NCI-H2029 (cell line): ENCODE measurements around the gene FBRSL1.
"Not testable (repeated sequence)": the region's sequence is repeated elsewhere in the genome, so short reads cannot be mapped to it uniquely, and the experiment has no call there.

ENCODE experiments used
- DNase-seq: peaks from one replicate; lab custom pipeline; 2025; lab: John Stamatoyannopoulos, UW

The FBRSL1 gene

DNA sequence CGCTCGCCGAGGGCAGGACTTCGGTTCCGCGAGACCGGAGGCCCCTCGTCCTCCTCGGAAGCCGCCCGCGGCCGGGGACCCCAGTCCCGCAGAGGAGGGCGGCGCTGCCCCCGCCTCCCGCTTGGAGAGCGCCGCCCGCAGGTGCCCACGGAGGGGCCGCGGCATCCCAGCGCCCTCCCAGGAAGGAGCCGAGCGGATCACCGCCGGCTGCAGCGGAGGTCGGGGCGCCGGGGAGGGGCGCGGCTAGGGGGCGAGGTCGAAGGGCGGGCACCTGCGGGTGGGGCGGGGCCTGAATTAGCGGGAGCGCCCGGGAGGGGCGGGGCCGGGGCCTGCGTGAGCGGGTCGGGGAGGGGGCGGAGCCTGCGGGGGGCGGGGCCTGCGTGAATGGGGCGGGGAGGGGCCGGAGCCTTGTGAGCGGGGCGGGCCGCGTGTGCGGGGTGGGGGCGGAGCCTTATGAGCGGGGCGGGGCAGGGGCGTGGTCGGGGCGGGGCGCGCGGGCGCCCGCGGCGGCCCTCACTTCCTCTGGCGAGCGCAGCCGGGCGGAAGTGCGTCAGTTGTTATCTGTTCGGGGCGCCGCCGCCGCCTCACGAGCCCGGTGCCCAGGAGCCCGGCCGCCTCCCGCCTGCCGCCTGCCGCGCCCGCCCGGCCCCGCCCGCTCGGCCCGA, at the start of gene FBRSL1:
TSS of gene FBRSL1 (plus strand) at position 550 of the 665 bp plus-strand sequence.
- peak; percentile 73 for DNase-seq

DNA sequence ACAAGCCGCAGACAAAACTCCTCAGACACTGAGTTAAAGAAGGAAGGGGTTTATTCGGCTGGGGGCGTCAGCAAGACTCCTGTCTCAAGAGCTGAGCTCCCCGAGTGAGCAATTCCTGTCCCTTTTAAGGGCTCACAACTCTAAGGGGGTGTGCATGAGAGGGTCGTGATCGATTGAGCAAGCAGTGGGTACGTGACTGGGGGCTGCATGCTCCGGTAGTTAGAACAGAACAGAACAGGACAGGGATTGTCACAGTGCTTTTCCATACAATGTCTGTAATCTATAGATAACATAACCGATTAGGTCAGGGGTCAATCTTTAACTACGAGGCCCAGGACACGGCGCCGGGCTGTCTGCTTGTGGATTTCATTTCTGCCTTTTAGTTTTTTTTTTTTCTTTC, 49.5 kb upstream of the FBRSL1 start:
- not testable (repeated sequence) for DNase-seq

DNA sequence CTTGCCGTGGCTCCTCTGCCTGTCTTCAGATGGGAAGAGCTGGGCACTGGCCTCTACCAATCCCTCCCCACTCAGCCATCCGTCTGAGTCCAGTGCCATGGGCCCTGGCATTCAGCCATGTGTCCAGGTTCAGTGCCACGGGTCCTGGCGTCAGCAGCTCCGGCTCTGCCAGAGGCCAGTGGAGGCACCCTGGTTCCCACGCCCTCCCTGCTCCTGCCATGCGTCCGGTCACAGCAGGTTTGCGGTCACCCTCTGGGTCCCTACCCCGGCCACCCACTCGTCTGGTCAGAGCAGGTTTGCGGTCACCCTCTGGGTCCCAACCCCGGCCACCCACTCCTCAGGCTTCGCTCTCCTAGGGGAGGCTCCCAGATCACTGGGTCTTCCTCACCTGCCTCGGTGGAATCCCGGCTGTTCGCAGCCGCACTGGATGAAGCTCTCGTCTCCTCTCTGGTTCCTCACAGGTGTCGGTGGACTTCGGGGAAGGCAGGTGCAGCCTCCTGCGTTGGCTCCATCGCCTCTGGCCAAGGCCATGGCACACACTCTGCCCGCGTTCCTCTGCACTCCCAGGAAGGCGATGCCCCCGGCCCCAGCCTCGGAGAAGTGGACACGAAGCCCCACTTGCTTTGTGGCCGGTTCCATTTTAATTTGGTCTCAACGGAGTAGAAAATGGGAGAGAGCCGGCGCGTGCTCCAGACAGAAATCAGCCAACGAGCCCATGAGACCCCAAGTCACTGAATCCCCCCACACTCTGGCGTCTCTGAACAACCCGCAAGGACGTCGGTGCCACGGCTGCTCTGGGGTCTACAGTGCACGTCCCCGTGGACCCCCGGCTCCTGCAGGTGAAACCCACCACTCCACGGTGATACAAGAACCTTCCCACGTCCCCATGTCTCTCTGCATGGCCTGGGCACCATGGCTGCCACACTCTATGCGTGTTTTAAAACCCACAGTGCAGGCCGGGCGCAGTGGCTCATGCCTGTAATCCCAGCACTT, 47.8 kb upstream of the FBRSL1 start:
- no peak for DNase-seq

DNA sequence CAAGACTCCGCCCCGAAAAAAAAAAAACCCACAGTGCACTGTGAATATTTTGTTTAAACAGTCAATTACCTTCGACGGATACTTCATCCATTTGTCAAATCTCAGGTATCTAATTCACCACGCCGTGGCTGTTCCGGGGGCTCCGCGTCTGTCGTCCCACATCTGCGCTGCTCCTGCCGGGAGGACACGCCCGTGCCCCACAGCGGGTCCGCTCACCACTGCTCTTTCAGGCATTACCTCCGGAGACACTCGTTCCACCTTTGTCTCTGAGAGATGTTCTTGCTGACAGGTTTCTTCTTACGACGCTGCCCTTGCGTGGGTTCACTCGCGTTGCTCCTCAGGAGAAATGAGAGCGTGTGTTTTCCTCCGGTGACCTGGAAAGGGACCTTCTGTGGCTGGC, 46.9 kb upstream of the FBRSL1 start:
- DNase-seq = no peak

DNA sequence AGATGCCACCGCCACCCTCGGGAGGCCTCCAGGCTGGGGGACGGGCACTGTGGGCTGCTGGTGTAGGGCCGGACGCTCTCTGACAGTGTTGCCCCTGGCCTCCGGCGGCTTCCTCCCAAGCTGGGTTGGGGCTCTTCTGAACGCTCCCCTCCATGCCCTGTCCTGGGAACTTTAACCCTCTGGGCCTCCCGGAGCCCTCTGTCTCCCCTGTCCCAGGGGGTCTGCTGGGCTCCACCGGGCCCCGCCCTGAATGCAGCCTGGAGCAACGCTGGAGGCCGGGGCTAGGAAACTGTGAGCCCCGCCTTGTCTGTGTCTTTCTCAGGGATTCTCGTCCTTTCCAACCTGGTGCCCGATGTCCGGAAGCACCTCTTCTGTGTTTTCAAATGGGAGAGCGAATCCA, 45.7 kb upstream of the FBRSL1 start:
- DNase-seq = no peak

DNA sequence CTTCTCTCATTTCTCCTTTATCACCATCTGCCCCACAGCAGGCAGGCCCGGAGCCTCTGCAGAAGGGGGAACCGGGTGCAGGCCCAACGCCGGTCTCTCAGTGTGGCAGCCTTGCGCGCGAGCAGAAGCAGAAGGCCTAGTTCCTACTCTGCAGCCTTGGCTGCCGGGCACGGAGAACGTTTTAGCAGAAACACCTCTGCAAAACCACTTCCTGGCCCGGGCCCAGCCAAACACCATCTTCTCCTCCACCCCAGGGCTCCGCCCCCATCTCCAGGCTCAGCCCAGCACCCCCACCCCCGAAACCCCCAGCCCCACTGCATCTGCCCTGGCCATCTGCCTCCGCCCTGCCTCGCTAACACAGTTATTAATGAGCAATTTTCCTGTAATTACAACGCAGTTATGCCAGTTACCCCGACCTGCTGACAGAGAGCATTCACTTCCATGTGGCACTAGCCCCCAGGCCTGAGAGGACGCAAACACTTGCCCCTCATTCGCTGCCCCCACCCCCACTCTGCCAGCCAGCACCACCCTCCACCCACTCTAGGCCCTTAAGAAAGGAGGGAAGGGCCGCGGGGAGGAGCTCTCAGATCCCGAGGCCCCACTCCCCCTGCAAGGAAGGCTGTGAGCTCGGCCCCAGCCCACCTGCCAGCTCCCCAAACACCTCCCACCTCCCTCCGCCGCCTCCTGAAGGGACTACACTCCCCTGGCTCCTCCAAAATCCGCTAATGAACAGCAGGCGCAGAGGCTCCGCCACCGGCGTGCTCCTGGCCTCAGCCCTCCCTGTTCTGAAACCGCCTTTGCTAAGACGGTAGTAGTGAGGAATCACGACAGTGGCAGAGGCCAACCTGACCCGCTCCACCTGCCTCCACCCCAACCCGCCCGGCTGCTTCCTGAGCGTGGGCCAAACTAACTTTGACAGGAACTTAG, 44.7 kb upstream of the FBRSL1 start:
- no peak for DNase-seq

DNA sequence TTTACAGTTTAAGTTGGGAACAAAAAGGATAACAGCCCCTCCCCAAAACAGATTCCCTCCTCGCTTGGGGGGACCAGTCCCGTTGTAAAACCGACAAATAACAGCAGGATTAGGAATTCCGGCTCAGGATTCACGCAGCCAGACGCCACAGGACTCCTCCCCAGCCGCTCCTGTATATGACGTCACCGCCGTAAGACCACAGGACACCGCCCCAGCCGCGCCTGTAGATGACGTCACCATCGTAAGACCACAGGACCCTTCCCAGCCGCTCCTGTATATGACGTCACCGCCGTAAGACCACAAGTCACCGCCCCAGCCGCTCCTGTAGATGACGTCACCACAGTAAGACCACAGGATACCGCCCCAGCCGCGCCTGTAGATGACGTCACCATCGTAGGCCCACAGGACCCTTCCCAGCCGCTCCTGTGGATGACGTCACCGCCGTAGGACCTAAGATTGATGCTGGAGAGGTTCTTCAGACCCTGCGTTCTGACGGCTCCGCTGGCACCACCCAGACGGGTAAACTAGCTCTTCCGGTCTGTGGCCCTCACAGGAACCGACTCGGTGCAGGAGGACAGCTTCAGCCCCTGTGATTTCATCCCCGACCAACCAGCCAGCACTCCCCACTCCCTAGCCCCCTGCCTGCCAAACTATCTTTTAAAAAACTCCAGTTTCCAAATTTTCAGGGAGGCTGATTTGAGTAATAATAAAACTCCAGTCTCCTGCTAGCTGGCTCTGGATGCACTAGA, 43.9 kb upstream of the FBRSL1 start:
- peak; percentile 96 for DNase-seq

DNA sequence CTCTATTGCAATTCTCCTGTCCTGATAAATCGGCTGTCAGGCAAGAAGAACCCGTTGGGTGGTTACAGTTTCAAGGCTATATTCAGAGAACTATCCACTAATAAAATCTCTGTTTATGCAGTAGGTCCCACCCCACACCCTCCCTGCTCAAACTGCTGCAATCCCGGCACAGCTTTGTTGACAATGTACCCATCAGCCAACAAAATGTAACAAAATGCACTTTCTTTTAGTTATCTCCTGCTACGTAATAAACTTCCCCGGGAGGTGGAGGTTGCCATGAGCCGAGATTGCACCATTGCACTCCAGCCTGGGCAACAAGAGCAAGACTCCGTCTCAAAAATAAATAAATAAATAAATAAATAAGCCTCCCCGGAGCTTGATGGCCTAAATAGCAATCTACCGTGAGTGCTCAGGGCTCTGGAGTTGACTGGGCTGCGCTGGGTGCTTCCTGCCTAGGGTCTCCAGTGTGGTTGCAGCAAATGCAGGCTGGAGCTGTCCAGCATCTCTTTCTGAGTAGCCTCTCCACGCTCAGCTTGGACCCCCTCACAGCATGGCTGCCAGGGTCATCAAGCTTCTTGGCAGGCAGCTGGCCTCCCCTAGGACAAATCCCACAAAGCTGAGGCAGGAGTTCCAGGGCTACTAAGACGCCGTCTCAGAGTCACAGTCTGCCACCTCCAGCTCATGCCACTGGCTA, 43.2 kb upstream of the FBRSL1 start:
- no peak for DNase-seq

DNA sequence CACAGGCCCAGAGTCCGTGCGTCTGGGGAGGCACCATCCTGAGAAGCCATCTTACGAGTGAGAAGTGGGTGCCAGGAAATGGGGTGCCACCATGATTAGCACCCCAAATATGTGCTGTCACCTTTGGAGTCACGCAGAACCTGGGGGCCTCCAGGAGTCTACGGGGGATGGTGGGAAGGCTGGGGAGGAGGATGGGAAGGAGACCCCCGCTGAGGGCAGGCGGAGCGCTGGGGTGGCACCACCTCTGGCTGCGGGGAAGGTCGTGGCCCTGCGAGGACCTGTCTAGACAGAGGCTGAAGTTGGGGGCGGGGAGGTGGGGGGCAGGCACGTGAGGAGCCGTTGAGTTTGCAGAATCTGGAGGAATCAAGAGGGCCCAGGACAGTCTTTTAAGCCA, 42.6 kb upstream of the FBRSL1 start:
- no peak for DNase-seq

DNA sequence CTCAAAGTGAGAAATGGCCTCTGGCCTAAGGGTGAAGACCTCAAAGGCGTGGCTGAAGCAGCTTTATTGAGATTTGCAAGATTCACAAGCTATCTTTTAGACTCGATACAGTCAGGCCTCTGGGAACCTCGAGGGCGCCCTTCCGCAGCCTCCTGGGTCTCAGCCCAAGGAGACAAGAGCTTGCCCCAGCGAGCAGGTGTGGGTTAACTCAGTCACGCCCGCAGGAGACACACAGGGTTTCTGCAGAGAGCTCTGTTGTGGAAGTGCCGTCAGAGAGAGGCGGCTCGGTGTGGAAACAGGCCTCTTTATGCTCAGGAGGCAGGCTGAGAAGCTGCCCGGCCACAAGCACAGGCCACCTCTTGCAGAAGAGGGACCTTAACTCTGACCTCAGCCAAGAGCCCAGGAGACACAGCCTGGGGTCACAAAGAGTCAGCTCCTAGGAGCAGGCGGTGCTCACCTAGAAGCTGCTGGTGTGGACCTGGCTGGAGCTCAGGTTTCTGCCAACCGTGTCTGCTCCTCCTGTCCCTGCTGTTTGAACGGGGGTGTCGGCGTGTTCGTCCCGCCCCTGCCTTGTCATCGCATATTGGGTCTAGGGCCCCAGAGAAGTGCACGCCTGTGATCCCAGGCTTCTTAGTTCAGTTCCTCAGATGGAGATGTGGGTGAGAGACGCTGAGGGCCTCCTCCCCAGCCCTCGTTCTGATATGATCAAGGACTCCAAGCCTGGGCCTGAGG, 42.1 kb upstream of the FBRSL1 start:
- DNase-seq = no peak

DNA sequence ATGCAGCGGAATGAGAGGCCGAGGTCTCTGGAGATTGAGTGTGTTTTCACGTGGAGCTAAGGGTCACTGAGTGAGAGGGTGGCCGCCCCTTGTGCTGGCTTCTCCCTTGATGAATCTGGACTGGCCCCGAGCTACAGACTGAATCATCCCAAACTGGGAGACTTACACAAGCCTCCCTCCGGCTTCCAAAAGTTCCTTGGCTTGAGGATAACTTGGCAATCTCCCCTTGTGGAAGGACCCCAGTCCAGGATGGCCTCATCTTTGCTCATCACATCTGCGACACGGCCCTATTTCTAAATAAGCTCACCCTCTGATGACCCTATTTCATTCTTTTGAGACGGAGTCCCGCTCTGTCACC, 41.5 kb upstream of the FBRSL1 start:
- DNase-seq = no peak

DNA sequence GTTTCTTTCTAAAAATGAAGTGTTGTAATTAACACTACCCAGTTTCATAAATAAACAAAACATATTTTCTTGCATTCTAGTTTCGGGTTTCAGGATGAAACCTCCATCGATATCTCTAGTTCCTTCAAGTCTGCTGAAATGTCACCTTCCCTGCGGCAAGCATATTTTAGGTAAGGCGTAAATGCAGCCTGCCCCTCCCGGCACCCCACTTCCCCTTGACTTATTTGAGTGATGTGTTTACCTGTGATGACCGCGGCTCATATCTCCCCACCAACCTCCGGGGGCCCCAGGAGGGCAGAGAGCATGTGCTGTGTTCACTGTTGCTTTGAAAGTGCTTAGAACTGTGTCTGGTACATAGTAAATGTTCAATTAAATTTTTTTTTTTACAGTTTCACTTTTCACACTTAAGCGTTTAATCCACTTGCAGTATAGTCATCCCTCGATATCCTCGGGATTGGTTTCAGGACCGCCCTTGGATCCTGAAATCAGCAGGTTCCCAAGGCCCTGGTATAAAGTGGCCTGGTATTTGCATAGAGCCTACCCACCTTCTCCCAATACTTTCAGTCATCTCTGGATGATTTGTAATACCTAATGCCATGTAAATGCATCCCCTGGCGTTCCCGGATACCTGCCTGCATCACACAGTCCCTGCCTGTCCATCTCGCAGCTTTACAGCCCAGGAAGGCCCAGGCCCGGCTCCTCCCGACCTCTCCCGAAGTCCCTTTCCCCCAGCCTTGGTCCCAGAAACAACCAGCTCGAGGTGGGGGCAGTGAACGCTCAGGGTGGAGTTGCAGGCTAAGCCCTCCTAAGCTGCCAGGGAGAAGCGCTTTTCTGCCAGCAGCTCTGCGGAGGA, 40.2 kb upstream of the FBRSL1 start:
- no peak for DNase-seq

DNA sequence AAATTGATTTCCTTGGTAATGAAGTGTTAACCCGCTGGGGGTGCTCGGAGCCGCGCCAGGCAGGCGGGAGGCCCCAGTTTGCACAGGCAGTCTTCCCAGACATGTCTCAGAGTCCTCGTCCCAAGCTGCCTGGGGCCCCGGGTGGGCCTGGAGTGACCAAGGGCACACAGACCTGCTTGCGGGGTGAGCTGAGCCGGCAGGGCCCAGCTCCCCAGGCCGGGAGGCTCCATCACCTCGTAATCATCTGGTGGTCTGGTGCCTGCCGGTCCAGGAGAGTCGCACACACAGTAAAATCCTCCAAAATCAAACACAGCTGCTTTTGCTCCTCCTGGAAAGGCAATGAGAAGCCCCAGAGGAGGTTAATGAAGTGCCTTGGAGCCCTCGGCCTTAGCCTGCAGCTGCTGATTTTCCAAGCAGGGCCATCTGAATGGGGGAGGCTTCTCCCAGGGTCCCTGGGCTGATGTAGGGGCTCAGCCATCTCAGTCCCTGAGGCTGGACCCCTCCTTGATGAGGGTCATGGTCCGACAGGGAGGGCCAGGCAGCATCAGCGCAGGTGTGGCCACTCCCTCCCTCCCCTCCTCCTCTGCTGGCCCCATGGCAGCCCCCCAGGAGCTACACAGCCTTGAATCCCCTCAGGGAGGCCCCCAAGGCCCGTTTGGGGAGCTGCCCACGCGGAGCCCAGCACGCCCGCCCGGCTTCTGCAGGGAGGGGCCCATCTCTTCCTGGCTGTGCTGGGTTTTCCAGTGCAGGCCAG, 39.4 kb upstream of the FBRSL1 start:
- DNase-seq = no peak

DNA sequence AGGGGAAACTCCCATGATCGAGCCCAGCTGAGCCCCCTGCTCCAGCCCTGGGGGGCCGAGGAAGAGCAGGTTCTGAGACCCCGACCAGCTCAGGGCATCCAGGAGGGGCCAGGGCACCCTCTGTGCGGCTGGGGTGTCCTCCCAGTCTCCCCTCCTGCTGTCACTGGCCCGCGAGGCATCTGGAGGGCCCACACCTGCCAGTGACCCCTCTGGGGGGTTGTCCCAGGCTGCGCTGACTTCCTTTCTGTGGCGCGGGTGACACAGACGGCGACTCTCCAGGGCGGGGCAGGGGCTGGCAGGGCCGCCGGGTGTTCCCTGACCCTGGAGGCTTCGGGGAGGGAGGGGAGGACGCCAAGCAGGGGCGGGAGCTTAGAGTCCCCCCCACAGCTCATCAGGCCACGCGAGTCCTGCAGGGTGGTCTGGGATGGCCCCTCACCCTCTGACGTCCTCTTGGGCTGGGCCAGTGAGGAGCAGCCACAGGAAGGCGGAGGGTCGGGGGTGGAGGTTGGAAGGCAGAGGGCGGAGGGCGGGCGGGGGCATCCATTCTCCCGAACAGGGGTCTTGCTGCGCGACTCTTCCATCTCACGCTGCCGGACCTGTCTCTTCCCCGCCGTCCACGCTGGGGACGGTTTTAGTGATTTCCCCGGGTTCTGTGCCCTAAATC, 38.6 kb upstream of the FBRSL1 start:
- no peak for DNase-seq

DNA sequence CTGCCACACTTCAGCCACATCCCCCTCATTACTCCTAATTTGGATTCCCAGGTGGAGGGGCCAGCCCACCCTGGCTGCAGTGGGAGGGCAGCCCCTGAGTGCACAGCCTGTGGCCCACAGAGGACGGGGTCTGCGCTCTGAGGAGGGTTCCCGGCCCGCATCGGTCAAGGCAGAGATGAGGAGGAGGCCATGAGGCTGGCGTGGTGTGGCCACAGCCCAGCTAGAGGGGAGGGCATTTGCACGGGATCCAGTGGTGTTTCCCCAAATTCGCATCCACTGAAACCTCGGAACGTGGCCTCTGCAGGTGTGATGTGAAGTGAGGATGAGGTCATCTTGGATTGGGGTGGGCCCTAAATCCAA, 38.1 kb upstream of the FBRSL1 start:
- no peak for DNase-seq

DNA sequence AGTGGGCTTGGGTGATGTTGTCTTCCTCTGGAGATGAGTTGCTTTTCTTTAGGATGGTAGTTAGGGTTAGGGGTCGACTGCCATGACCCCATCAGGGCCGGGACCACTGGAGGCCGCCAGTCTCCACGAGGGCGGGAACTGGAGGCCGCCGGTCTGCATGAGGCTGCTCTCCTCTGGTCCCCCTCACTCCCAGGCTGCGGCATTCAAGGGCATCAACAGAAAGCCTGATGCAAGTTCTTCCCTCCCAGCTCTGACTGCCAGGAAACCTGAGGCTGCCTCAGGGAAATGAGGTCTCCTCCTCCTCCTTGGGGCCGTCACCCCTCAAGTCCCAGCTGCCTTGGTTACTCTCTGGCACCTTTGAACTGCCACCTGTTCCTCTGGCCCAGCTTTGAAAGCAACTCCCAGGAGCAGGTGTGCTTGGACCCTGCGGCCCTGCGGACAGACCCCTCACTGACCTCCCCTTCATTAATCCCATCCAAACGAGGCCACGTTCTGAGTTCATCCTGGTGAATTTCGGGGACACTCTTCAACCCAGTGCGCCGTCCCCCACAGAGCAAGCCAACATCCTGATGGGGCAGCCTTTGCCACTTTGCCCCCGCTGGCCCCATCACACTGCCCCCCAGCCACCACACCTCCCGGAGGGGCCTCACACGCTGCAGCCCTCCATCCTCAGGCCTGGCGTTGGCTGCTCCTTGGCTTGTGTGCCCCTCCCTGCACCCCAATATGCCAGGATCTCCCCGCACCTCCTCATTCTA, 37.2 kb upstream of the FBRSL1 start:
- no peak for DNase-seq
